ENCODE data around the gene TM4SF4. TPM values are rescaled to one million over a fixed set of nuclear protein-coding genes. Genes with fewer than 3 reads are reported as not detected.

Gene TM4SF4
- total and polyA plus RNA-seq, 8 donors: 0.13 to 2.0 (median 0.21) TPM; not detected in 3

GRCh38 chr3:149432149-149432548, 42.3 kb upstream of the TM4SF4 start:
- no peak overlapping the region for H3K4me3 ChIP-seq
- H3K9me3 ChIP-seq: no peaks in the 10 kb centered on the region
- no peak overlapping the region for H3K27ac ChIP-seq
- H3K4me1 ChIP-seq: no peaks in the 10 kb centered on the region
- H3K36me3 ChIP-seq: no peaks in the 10 kb centered on the region
- intact Hi-C loops (cut with DNase I): no loop called here
- peak; percentile 63 for ATAC-seq
- H3K27me3 ChIP-seq: no peaks in the 10 kb centered on the region
- DNase-seq: no peak
- TF ChIP-seq CTCF (IDR thresholded peaks at IDR 0.05): no peak

- Histone ChIP-seq H3K4me1 (no peaks in the 10 kb centered on the region), H3K4me3 (no peak overlapping the region), H3K36me3 (no peaks in the 10 kb centered on the region), H3K27ac (no peak overlapping the region), H3K27me3 (no peaks in the 10 kb centered on the region), H3K9me3 (no peaks in the 10 kb centered on the region)
- no peak for TF ChIP-seq CTCF (IDR thresholded peaks at IDR 0.05)
- DNase-seq: no peak
- no peak for ATAC-seq
- intact Hi-C loops (cut with DNase I): no loop called here
Measured at GRCh38 chr3:149435996-149436885, 38.3 kb upstream of the TM4SF4 start.

- H3K4me3 ChIP-seq: no peak overlapping the region
- intact Hi-C loops (cut with DNase I): no loop called here
- TF ChIP-seq CTCF (IDR thresholded peaks at IDR 0.05): no peak
- H3K9me3 ChIP-seq: no peaks in the 10 kb centered on the region
- H3K27me3 ChIP-seq: no peaks in the 10 kb centered on the region
- ATAC-seq: no peak
- H3K27ac ChIP-seq: no peak overlapping the region
- DNase-seq: no peak
- H3K4me1 ChIP-seq: peaks cover 0 to 1% of the 10 kb centered on the region in 2 donors
- H3K36me3 ChIP-seq: no peaks in the 10 kb centered on the region
Measured at GRCh38 chr3:149437286-149437685, 37.2 kb upstream of the TM4SF4 start.

GRCh38 chr3:149437710-149438109, 36.8 kb upstream of the TM4SF4 start:
- Histone ChIP-seq H3K36me3 (no peaks in the 10 kb centered on the region), H3K4me3 (no peak overlapping the region), H3K9me3 (no peaks in the 10 kb centered on the region), H3K27me3 (no peaks in the 10 kb centered on the region), H3K27ac (no peak overlapping the region), H3K4me1 (peaks cover 2 to 6% of the 10 kb centered on the region in 2 donors)
- TF ChIP-seq CTCF (IDR thresholded peaks at IDR 0.05): no peak
- intact Hi-C loops (cut with DNase I): no loop called here
- DNase-seq: no peak
- peak; percentile 50 for ATAC-seq

GRCh38 chr3:149438981-149439380, 35.5 kb upstream of the TM4SF4 start:
- Histone ChIP-seq H3K4me3 (no peak overlapping the region), H3K36me3 (no peaks in the 10 kb centered on the region), H3K27me3 (no peaks in the 10 kb centered on the region), H3K4me1 (peaks cover 9 to 18% of the 10 kb centered on the region in 2 donors), H3K27ac (no peak overlapping the region), H3K9me3 (no peaks in the 10 kb centered on the region)
- DNase-seq (no peak), ATAC-seq (no peak)
- TF ChIP-seq CTCF (IDR thresholded peaks at IDR 0.05): no peak
- intact Hi-C loops (cut with DNase I): no loop called here

Measured in left lung (tissue), 10 donors.